NCI-H446 treated with DMSO at 0.1 percent for 48 hours (cell line): ENCODE data around the gene KNSTRN.

ENCODE experiments used
- DNase-seq: peaks from one replicate; lab custom pipeline; 2025; lab: John Stamatoyannopoulos, UW

The KNSTRN gene

GRCh38 chr15:40429068-40429710 lies 46.7 kb downstream of the KNSTRN start:
- DNase-seq: no peak

DNA sequence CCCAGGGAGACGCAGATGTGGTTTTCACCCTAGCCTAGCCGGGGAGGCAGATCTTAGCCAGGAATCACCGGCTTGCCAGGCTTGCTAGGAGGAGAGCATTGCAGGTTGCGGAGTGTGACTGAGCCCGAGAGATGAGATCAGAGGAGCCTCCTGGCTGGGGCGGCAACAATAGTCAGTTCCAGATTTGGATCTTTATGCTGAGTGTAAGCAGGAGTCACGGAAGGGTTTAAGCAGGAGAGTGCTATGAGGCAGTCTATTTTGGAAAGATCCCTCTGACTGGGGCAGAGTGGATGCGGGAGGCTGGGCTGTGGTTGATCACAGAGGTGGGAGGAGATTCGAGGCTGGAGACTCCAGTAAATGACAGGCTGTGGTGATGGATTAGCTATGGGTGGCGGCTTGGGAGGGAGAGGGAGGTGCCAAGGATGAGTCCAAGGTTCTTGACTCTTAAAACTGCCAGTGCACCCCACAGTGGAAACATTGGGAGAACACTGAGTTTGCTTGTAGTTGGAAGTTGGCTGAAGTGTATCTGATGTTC lies 47.8 kb downstream of the KNSTRN start:
- DNase-seq: no peak

DNA sequence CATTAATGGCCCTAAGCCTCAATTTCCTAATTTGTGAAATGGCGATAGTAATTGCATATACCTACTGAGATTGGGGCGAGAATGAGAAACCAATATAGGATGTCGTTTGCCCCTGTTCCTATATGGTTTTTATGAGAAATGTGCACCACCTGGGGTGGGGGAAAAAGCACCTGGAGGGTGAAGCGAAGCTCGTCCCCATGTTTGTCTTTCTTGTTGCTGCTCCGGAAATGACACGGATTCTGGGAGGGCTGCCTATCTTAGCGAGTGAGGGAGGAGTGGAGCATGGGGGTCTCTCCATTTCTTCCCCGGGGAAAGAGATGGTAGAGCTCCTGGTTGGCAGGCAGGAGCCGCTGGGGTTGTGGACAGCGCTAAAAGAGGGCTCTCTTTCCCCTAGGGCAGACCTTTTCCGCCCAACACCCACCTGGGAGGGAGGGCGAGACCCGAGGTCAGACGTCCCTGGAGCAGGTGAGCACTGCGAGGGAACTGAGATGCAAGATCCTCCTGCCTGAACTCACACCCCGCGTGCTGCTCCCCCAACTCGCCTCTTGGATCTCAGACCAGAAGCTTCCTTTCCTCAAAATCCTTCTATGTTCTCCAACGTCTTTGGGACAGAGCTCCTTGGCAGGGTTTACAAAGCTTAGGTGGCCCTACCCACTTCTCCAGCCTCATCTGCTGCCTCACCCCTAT lies 52.6 kb downstream of the KNSTRN start:
- DNase-seq: no peak

- DNase-seq: no peak
Observed at GRCh38 chr15:40435710-40436089, 53.2 kb downstream of the KNSTRN start.

GRCh38 chr15:40436116-40436891 lies 53.8 kb downstream of the KNSTRN start:
- DNase-seq: no peak

DNA sequence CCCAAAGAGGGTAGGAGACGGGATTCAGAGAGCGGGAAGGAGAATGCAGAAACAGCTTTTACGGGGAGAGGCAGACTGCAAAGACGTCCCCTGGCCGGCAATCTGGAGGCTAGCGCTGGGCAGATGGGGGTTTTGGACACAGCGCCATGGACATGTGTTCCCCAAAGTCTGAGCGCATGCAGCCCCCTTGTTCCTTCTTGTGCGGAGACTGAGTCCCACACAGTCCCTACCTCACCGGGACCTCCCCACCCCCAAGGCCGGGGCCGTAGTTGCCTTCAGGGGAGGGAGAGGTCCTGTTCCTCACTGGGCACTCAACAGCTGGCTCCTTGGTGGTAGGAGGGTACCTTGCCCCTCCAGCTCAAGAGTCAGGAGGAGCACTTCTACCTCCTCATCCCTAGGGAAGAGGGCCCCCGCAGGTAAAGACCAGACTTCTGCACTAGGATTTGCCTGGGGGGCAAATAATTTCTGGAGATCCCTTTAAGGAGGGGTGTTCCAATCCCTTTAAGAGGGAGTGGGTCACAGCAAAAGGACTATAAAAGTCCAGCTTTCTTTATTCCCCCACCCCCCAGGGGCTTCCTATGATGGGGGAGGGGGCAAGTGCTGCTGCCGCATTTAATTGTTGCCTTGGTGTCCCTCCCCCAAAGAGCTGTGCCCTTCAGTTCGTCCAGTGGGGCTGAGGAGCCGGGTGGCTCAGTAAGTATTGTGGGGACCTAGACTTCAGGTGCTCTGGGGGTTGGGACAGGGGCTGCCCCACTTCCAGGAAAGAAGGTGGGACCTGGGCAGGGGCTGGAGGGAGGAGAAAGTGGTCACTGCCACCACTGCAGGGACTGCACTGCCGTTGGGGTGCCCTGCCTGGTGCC lies 54.6 kb downstream of the KNSTRN start:
- no peak for DNase-seq

GRCh38 chr15:40437752-40438687 lies 55.5 kb downstream of the KNSTRN start:
- no peak for DNase-seq

DNA sequence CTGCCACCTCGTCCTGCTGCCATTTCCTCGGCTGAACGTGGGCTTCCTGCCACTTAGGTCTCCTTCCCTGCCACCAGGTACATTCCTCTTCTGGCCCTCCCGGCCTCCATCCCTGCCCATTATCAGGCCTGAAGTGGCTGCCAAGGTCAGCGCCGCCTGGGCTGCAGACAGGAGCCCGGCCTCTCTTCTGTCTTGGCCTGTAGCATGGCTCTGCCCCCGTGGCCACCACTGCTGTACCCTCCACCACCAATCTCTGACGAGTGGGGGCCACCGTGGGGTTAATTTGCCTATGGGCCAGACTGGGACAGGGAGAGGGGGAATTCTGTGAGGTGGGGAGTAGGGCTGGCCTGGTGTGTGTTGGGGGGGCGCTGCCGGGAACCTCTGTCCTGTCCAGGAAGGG lies 56.2 kb downstream of the KNSTRN start:
- DNase-seq: no peak

GRCh38 chr15:40439461-40439959 lies 57.0 kb downstream of the KNSTRN start:
- DNase-seq: no peak

- no peak for DNase-seq
Observed at GRCh38 chr15:40439960-40440742, 57.6 kb downstream of the KNSTRN start.

GRCh38 chr15:40440743-40441564 lies 58.4 kb downstream of the KNSTRN start, which contains the start of gene BAHD1:
Gene BAHD1 (plus strand): TSS chr15:40440953. CDS start chr15:40458465, 17,512 bp downstream.
- peak; percentile 79 for DNase-seq

DNA sequence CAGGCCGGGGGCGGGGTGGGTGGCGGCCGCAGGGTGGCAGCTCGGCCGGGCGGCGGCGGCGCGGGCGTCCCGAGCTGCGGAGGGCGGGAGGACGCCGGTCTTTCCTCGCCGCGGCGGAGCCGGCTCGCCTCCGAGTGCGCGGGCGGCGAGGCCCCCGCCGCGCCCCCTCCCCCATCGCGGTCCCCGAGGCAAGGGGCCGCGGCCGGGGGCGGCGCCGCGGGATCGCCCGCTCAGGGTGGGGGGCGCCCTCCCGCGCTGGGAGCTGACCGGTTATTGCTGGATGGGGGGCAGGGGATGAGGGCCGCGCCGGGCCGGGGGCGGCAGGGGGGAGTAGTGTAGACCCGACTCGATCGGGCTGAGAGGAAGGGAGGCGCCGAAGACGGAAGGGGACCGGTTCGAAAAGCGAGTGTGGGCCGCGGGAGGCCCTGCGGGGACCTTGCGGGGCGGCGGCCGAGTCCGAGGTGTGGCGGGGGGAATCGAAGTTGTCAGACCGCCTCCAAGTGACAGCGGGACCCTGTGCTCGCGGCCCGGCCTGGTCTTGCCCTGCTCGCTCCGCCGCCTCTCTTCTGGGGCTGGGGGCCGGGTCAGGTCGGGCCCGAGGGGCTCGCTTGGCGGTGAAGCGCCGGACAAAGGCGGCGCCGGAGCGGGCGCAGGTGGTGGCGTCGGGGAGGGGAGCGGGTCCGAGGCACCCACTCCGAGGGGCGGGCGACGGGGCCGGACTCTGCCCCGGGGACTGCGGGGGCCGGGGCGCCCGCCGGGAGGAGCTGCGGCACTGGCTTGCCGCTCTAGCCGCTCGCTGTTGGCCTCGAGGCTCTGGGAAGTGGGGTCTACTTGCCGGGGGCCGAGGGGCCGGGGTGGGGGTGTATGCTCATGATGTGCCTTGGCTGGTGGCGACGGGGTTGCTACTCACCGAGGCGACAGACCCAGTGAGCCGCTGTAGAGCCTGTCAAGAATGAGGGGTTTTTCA lies 59.3 kb downstream of the KNSTRN start:
- no peak for DNase-seq

GRCh38 chr15:40443255-40443654 lies 60.7 kb downstream of the KNSTRN start:
- no peak for DNase-seq

- no peak for DNase-seq
Observed at GRCh38 chr15:40443846-40444245, 61.3 kb downstream of the KNSTRN start.
